ENCODE measurements around the gene HLA-G.
"Not testable (repeated sequence)": the region's sequence is repeated elsewhere in the genome, so short reads cannot be mapped to it uniquely, and the experiment has no call there.

Gene HLA-G

GRCh38 chr6:29827579-29828470 is at the start of gene HLA-G:
Gene HLA-G, plus strand, starts transcription at chr6:29827825. Its CDS starts 20 bp downstream, at chr6:29827845.
- Histone ChIP-seq H3K9ac (ENCODE audit: low read depth, low read length) (no peak within 1 kb of the TSS), H3K4me1 (ENCODE audit: control insufficient read depth, insufficient read depth, low read length) (no peaks in the 10 kb centered on the region), H3K9me3 (ENCODE audit: control insufficient read depth, insufficient read depth, low read length) (no peaks in the 10 kb centered on the region), H3K4me3 (ENCODE audit: low read depth, low read length) (peak within 1 kb of the TSS; percentile 59), H3K27me3 (ENCODE audit: control insufficient read depth, insufficient read depth, low read length) (peaks cover 83% of the 10 kb centered on the region), H3K36me3 (ENCODE audit: control insufficient read depth, insufficient read depth, low read length) (no peaks in the 10 kb centered on the region)

GRCh38 chr6:29780019-29780698 is 47.5 kb upstream of the HLA-G start:
- H3K4me3 ChIP-seq (ENCODE audit: low read depth, low read length); H3K9ac ChIP-seq (ENCODE audit: low read depth, low read length); H3K4me1 ChIP-seq (ENCODE audit: control insufficient read depth, insufficient read depth, low read length); H3K27me3 ChIP-seq (ENCODE audit: control insufficient read depth, insufficient read depth, low read length); H3K9me3 ChIP-seq (ENCODE audit: control insufficient read depth, insufficient read depth, low read length); H3K36me3 ChIP-seq (ENCODE audit: control insufficient read depth, insufficient read depth, low read length): not testable (repeated sequence)

DNA sequence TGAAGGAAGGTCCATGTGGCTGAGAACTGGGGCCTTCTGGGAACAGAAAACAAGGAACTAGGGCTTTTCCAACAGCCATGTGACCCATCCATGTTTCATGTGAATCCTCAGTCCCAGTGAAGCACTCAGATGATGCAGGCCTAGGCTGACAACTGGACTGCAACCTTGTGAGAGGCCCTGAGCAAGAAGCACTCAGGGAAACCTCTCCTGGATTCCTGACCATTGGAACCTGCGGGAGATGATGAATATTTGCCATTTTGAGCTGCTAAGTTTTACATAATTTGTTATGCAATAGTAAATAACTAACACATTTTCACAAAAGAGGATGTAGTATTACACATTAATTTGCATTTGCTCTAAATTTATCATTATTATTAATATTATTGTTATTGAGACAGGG is 38.4 kb upstream of the HLA-G start:
- no peak overlapping the region for H3K4me3 ChIP-seq (ENCODE audit: low read depth, low read length)
- peaks cover 38% of the 10 kb centered on the region for H3K27me3 ChIP-seq (ENCODE audit: control insufficient read depth, insufficient read depth, low read length)
- H3K9ac ChIP-seq (ENCODE audit: low read depth, low read length) = no peak overlapping the region
- H3K9me3 ChIP-seq (ENCODE audit: control insufficient read depth, insufficient read depth, low read length) = no peaks in the 10 kb centered on the region
- H3K36me3 ChIP-seq (ENCODE audit: control insufficient read depth, insufficient read depth, low read length) = no peaks in the 10 kb centered on the region
- H3K4me1 ChIP-seq (ENCODE audit: control insufficient read depth, insufficient read depth, low read length) = no peaks in the 10 kb centered on the region

GRCh38 chr6:29790626-29791025 is 37.0 kb upstream of the HLA-G start:
- no peak overlapping the region for H3K9ac ChIP-seq (ENCODE audit: low read depth, low read length)
- H3K36me3 ChIP-seq (ENCODE audit: control insufficient read depth, insufficient read depth, low read length) = no peaks in the 10 kb centered on the region
- H3K27me3 ChIP-seq (ENCODE audit: control insufficient read depth, insufficient read depth, low read length) = peaks cover 50% of the 10 kb centered on the region
- no peak overlapping the region for H3K4me3 ChIP-seq (ENCODE audit: low read depth, low read length)
- no peaks in the 10 kb centered on the region for H3K4me1 ChIP-seq (ENCODE audit: control insufficient read depth, insufficient read depth, low read length)
- H3K9me3 ChIP-seq (ENCODE audit: control insufficient read depth, insufficient read depth, low read length) = no peaks in the 10 kb centered on the region

DNA sequence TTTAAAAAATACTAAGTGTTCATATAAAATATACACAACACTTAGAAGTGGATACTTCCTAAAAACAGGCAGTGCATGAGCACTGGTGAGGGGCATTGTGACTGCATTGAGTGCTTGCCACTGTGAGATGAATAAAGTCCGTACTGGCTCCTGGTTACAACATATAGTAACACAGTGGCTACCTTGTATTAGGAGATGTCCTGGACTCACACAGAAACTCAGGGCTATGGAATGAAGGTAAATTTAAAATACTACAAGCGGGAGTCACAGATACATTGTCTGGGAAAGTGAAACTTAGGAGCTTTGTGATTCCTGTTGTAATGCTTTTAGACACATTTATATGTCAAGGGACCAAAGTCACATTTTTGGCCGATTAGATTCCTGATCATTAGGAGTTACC is 36.5 kb upstream of the HLA-G start:
- H3K9ac ChIP-seq (ENCODE audit: low read depth, low read length) = no peak overlapping the region
- no peaks in the 10 kb centered on the region for H3K9me3 ChIP-seq (ENCODE audit: control insufficient read depth, insufficient read depth, low read length)
- no peaks in the 10 kb centered on the region for H3K4me1 ChIP-seq (ENCODE audit: control insufficient read depth, insufficient read depth, low read length)
- no peak overlapping the region for H3K4me3 ChIP-seq (ENCODE audit: low read depth, low read length)
- H3K36me3 ChIP-seq (ENCODE audit: control insufficient read depth, insufficient read depth, low read length) = no peaks in the 10 kb centered on the region
- peaks cover 53% of the 10 kb centered on the region for H3K27me3 ChIP-seq (ENCODE audit: control insufficient read depth, insufficient read depth, low read length)

DNA sequence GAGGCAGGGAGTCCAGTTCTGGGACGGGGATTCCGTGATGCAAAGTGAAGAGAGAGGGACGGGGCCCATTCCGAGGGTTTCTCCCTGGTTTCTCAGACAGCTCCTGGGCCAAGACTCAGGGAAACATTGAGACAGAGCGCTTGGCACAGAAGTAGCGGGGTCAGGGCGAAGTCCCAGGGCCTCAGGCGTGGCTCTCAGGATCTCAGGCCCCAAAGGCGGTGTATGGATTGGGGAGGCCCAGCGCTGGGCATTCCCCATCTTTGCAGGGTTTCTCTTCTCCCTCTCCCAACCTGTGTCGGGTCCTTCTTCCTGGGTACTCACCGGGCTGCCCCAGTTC is 35.9 kb upstream of the HLA-G start:
- no peak overlapping the region for H3K9ac ChIP-seq (ENCODE audit: low read depth, low read length)
- H3K4me3 ChIP-seq (ENCODE audit: low read depth, low read length) = peak overlapping the region; percentile 74
- peaks cover 53% of the 10 kb centered on the region for H3K27me3 ChIP-seq (ENCODE audit: control insufficient read depth, insufficient read depth, low read length)
- no peaks in the 10 kb centered on the region for H3K36me3 ChIP-seq (ENCODE audit: control insufficient read depth, insufficient read depth, low read length)
- no peaks in the 10 kb centered on the region for H3K4me1 ChIP-seq (ENCODE audit: control insufficient read depth, insufficient read depth, low read length)
- H3K9me3 ChIP-seq (ENCODE audit: control insufficient read depth, insufficient read depth, low read length) = no peaks in the 10 kb centered on the region

DNA sequence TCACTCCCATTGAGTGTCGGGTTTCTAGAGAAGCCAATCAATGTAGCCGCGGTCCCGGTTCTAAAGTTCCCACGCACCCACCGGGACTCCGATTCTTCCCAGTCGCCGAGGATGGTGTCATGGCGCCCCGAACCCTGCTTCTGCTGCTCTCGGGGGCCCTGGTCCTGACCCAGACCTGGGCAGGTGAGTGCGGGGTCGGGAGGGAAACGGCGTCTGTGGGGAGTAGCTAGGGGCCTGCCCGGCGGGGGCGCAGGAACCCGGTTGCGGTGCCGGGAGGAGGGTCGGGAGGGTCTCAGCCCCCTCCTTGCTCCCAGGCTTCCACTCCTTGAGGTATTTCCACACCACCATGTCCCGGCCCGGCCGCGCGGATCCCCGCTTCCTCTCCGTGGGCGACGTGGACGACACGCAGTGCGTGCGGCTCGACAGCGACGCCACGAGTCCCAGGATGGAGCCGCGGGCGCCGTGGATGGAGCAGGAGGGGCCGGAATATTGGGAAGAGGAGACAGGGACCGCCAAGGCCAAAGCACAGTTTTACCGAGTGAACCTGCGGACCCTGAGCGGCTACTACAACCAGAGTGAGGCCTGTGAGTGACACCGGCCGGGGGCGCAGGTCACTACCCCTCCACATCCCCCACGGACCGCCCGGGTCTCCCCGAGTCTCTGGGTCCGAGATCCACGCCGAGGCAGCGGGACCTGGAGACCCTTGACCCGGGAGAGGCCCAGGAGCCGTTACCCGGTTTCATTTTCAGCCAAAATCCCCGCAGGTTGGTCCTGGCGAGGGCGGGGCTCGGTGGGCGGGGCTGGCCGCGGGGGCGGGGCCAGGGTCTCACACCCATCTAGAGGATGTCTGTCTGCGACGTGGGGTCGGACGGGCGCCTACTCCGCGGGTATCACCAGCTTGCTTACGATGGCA is 35.2 kb upstream of the HLA-G start:
- Histone ChIP-seq H3K36me3 (ENCODE audit: control insufficient read depth, insufficient read depth, low read length) (no peaks in the 10 kb centered on the region), H3K9ac (ENCODE audit: low read depth, low read length) (no peak overlapping the region), H3K9me3 (ENCODE audit: control insufficient read depth, insufficient read depth, low read length) (no peaks in the 10 kb centered on the region), H3K27me3 (ENCODE audit: control insufficient read depth, insufficient read depth, low read length) (peaks cover 53% of the 10 kb centered on the region), H3K4me3 (ENCODE audit: low read depth, low read length) (peak overlapping the region; percentile 74), H3K4me1 (ENCODE audit: control insufficient read depth, insufficient read depth, low read length) (no peaks in the 10 kb centered on the region)

DNA sequence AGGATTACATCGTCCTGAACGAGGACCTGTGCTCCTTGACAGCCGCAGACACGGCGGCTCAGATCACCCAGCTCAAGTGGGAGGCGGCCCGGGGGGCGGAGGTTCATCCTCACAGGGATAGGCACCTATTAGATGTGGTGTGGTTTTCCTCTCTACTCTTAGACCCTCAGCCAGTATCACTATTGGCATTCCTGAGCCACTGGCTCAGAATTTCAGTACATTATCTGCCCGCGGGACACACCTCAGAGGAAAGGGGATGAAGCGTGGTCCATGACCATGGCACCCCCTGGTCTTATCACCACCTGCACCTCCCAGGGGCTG is 34.6 kb upstream of the HLA-G start:
- H3K27me3 ChIP-seq (ENCODE audit: control insufficient read depth, insufficient read depth, low read length) = peaks cover 55% of the 10 kb centered on the region
- no peaks in the 10 kb centered on the region for H3K9me3 ChIP-seq (ENCODE audit: control insufficient read depth, insufficient read depth, low read length)
- H3K9ac ChIP-seq (ENCODE audit: low read depth, low read length) = no peak overlapping the region
- no peaks in the 10 kb centered on the region for H3K4me1 ChIP-seq (ENCODE audit: control insufficient read depth, insufficient read depth, low read length)
- H3K36me3 ChIP-seq (ENCODE audit: control insufficient read depth, insufficient read depth, low read length) = no peaks in the 10 kb centered on the region
- H3K4me3 ChIP-seq (ENCODE audit: low read depth, low read length) = peak overlapping the region; percentile 74

DNA sequence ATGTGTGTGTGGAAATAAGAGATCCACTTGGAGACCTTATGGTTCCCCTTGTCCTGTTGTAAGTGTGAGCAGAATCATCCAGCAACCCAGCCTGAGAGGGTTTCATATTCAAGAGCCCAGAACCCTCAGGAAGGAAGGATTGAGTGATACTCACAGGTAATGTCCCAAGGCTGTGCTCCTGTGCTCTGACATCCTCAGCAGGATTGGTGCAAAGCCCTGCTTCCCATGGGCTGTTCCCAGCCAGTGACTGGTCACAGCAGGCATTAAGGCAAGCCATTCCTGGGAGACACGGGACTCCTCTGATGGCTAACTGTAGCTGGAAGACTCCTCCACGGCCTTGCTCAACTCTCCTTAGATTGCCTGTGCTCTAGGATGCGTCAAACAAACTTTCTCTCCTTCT is 33.8 kb upstream of the HLA-G start:
- no peaks in the 10 kb centered on the region for H3K9me3 ChIP-seq (ENCODE audit: control insufficient read depth, insufficient read depth, low read length)
- no peak overlapping the region for H3K9ac ChIP-seq (ENCODE audit: low read depth, low read length)
- H3K4me1 ChIP-seq (ENCODE audit: control insufficient read depth, insufficient read depth, low read length) = no peaks in the 10 kb centered on the region
- H3K27me3 ChIP-seq (ENCODE audit: control insufficient read depth, insufficient read depth, low read length) = peaks cover 57% of the 10 kb centered on the region
- no peaks in the 10 kb centered on the region for H3K36me3 ChIP-seq (ENCODE audit: control insufficient read depth, insufficient read depth, low read length)
- H3K4me3 ChIP-seq (ENCODE audit: low read depth, low read length) = no peak overlapping the region

DNA sequence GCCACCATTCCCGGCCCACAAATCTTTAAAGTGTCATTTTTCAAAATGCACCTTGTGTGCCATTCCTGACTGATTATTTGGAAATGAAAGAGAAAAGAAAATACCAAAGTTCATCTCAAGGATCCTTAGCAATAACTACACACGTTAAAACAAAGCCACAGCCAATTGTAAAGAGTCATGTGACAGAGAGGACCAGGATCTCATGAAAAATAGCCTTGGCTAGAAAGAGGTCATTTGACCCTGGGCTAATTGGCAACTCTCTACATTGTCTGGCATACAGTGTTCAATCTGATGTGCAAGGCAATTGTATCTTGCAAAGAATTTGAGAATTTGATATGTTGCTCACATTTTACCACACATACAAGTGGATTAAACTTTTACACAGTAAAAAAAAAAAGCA is 31.6 kb upstream of the HLA-G start:
- Histone ChIP-seq H3K4me1 (ENCODE audit: control insufficient read depth, insufficient read depth, low read length) (no peaks in the 10 kb centered on the region), H3K4me3 (ENCODE audit: low read depth, low read length) (no peak overlapping the region)

GRCh38 chr6:29797135-29797534 is 30.5 kb upstream of the HLA-G start:
- Histone ChIP-seq H3K4me1 (ENCODE audit: control insufficient read depth, insufficient read depth, low read length) (no peaks in the 10 kb centered on the region), H3K36me3 (ENCODE audit: control insufficient read depth, insufficient read depth, low read length) (no peaks in the 10 kb centered on the region), H3K27me3 (ENCODE audit: control insufficient read depth, insufficient read depth, low read length) (peaks cover 38% of the 10 kb centered on the region), H3K9me3 (ENCODE audit: control insufficient read depth, insufficient read depth, low read length) (no peaks in the 10 kb centered on the region), H3K9ac (ENCODE audit: low read depth, low read length) (no peak overlapping the region), H3K4me3 (ENCODE audit: low read depth, low read length) (no peak overlapping the region)

More for the DNA sequence above, 31.6 kb upstream of the HLA-G start:
- H3K9ac ChIP-seq (ENCODE audit: low read depth, low read length) = no peak overlapping the region
- H3K27me3 ChIP-seq (ENCODE audit: control insufficient read depth, insufficient read depth, low read length) = peaks cover 48% of the 10 kb centered on the region
- H3K9me3 ChIP-seq (ENCODE audit: control insufficient read depth, insufficient read depth, low read length) = no peaks in the 10 kb centered on the region
- H3K36me3 ChIP-seq (ENCODE audit: control insufficient read depth, insufficient read depth, low read length) = no peaks in the 10 kb centered on the region
